NCI-H2196 (cell line): ENCODE measurements around the gene ASB7.

ENCODE experiments used
- DNase-seq: peaks from one replicate; lab custom pipeline; 2025; ENCODE audit not compliant: unreplicated experiment; lab: John Stamatoyannopoulos, UW

ASB7 gene

GRCh38 chr15:100597862-100598261 lies 4.5 kb upstream of the ASB7 start:
- no peak for DNase-seq

GRCh38 chr15:100598655-100599054 lies 3.7 kb upstream of the ASB7 start:
- no peak for DNase-seq

- DNase-seq: no peak
Measured at GRCh38 chr15:100601163-100601562, 1.2 kb upstream of the ASB7 start.

- no peak for DNase-seq
Measured at GRCh38 chr15:100601617-100602063, 749 bp upstream of the ASB7 start.

- DNase-seq: peak; percentile 6
Measured at GRCh38 chr15:100602823-100603393, 519 bp downstream of the ASB7 start.

GRCh38 chr15:100612539-100612938 lies 10.2 kb downstream of the ASB7 start:
- no peak for DNase-seq

- no peak for DNase-seq
Measured at GRCh38 chr15:100613208-100613607, 10.8 kb downstream of the ASB7 start.

GRCh38 chr15:100614336-100614735 lies 11.9 kb downstream of the ASB7 start:
- DNase-seq: no peak

- DNase-seq: no peak
Measured at GRCh38 chr15:100614918-100615317, 12.5 kb downstream of the ASB7 start.

- DNase-seq: no peak
Measured at GRCh38 chr15:100615801-100616200, 13.4 kb downstream of the ASB7 start.

- DNase-seq: no peak
Measured at GRCh38 chr15:100616700-100617099, 14.3 kb downstream of the ASB7 start.

- DNase-seq: no peak
Measured at GRCh38 chr15:100623301-100623700, 20.9 kb downstream of the ASB7 start.

- DNase-seq: peak; percentile 40
Measured at GRCh38 chr15:100627789-100628395, 25.5 kb downstream of the ASB7 start.

- no peak for DNase-seq
Measured at GRCh38 chr15:100628746-100629145, 26.4 kb downstream of the ASB7 start.

GRCh38 chr15:100631831-100632230 lies 29.4 kb downstream of the ASB7 start:
- no peak for DNase-seq

- DNase-seq: no peak
Measured at GRCh38 chr15:100633763-100634075, 31.3 kb downstream of the ASB7 start.

GRCh38 chr15:100635406-100636071 lies 33.1 kb downstream of the ASB7 start:
- no peak for DNase-seq

GRCh38 chr15:100638177-100638730 lies 35.9 kb downstream of the ASB7 start:
- DNase-seq: no peak

- no peak for DNase-seq
Measured at GRCh38 chr15:100642213-100642949, 40.0 kb downstream of the ASB7 start.

- DNase-seq: no peak
Measured at GRCh38 chr15:100642950-100643338, 40.6 kb downstream of the ASB7 start.

- DNase-seq: no peak
Measured at GRCh38 chr15:100645671-100646070, 43.3 kb downstream of the ASB7 start.

- DNase-seq: no peak
Measured at GRCh38 chr15:100648951-100649350, 46.6 kb downstream of the ASB7 start.
